GM12872 (cell line): ENCODE results near the gene CXorf65.

Experiments used
- CTCF ChIP-seq: IDR thresholded peaks from 3 replicates; pipeline ENCODE4 v1.5.1; 2011; ENCODE audit warnings: low read depth, mild to moderate bottlenecking, low read length, moderate library complexity; ENCODE audit not compliant: insufficient read depth

CXorf65 gene

GRCh38 chrX:71095981-71096759 lies 10.4 kb downstream of the CXorf65 start:
- TF ChIP-seq CTCF: no peak

DNA sequence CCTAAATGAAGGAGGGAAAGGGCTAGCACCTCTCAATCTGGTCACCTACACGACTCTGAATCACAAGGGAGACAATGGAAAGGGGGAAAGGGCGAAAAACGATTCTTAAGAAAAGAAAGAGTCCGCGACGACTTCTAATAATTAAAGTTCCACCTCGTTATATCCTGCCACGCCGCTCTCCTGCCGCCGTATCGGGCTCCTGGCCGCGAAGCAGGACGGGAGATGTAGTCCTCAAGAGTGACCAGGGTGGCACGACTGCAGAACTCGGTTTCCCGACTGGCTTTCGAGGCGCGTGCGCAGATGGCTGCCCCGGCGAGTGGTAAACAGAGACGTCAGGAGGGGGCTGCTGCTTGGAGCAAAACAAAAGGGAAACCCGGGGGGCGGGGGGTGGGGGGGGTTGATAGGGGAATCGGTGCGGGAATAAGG lies 11.0 kb downstream of the CXorf65 start, which contains the start of gene FOXO4:
Gene FOXO4 (plus strand): TSS at position 297 of the 426 bp plus-strand sequence. CDS start 678 bp downstream, outside the sequence.
- TF ChIP-seq CTCF: no peak

- no peak for TF ChIP-seq CTCF
These were observed 11.5 kb downstream of the CXorf65 start for GRCh38 chrX:71095033-71095432.

DNA sequence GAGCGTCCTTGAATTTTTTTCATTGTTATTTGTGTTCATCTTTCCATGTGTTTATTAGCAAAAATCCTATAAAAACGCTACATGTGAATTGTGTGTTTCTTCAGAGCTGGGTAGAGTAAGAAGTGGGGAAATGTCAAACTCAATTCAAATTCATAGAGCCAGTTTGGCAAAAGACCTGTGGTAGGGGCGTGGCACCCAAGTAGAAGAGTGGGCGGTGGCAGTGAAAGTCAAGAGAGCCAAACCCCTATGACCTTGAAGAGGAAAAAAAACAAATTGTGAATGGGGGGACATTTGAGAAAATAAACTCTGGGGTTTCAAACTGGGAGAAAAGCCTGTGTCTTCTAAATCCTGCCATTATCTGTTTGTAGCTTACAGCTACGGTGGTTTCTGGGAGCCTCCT lies 15.3 kb downstream of the CXorf65 start:
- no peak for TF ChIP-seq CTCF

GRCh38 chrX:71085900-71086299 lies 20.6 kb downstream of the CXorf65 start:
- TF ChIP-seq CTCF: no peak

DNA sequence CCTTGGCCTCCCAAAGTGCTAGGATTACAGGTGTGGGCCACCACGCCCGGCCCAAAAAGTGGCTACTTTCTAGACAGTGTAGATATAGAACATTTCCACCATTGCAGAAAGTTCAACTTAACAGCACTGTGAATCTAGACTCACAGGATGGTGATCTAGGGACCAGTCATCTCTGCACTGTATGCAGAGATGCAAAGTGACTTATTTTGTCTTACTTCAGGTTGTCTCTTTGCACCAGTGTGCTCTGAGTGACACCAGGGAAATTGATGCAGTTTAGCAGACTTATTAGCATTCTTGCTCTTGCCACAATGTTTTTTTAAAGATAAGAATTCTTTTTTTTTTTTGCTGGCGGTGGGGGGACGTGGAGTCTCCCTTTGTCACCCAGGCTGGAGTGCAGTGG lies 23.7 kb downstream of the CXorf65 start:
- TF ChIP-seq CTCF: no peak

DNA sequence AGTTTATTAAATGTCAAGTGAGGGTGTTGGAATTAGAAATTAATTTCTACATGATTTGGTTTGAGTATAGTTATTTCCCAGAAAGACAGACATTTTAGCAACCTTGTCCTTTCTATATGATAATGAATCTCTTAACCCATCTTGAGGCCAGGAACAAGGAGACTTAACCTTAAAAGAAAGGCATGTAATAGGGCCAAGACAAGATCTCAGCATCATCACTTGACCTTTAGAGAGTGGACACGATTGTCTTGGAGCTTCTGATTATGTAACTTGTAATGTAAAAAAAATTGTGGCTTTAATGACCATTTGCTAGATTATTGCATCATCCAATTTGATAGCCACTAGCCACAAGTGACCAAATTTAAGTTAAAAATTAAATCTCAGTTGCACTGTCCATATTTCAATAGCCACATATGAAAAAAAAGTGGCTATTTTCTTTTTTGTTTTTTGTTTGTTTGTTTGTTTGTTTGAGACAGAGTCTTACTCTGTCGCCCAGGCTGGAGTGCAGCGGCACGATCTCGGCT lies 24.4 kb downstream of the CXorf65 start:
- no peak for TF ChIP-seq CTCF
